ENCODE data around the gene RNU1-4.
"Not testable (repeated sequence)": the region's sequence is repeated elsewhere in the genome, so short reads cannot be mapped to it uniquely, and the experiment has no call there.

- TF ChIP-seq POLR2AphosphoS5 (IDR thresholded peaks at IDR 0.05; ENCODE audit: low read depth, low read length); JUND (IDR thresholded peaks at IDR 0.05); ELF1 (IDR thresholded peaks at IDR 0.05); NFIC (IDR thresholded peaks at IDR 0.05; ENCODE audit: borderline replicate concordance); MXI1 (IDR thresholded peaks at IDR 0.05; ENCODE audit: low read depth, low read length); CHD2 (IDR thresholded peaks at IDR 0.05; ENCODE audit: low read length, partially characterized antibody); RAD21 (IDR thresholded peaks at IDR 0.05; ENCODE audit: low read length); NRF1 (IDR thresholded peaks at IDR 0.05; ENCODE audit: low read depth, low read length): not testable (repeated sequence)
- TF ChIP-seq, protein P1, sequence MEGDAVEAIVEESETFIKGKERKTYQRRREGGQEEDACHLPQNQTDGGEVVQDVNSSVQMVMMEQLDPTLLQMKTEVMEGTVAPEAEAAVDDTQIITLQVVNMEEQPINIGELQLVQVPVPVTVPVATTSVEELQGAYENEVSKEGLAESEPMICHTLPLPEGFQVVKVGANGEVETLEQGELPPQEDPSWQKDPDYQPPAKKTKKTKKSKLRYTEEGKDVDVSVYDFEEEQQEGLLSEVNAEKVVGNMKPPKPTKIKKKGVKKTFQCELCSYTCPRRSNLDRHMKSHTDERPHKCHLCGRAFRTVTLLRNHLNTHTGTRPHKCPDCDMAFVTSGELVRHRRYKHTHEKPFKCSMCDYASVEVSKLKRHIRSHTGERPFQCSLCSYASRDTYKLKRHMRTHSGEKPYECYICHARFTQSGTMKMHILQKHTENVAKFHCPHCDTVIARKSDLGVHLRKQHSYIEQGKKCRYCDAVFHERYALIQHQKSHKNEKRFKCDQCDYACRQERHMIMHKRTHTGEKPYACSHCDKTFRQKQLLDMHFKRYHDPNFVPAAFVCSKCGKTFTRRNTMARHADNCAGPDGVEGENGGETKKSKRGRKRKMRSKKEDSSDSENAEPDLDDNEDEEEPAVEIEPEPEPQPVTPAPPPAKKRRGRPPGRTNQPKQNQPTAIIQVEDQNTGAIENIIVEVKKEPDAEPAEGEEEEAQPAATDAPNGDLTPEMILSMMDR (IDR thresholded peaks at IDR 0.05): not testable (repeated sequence)
- TF ChIP-seq, protein P2, sequence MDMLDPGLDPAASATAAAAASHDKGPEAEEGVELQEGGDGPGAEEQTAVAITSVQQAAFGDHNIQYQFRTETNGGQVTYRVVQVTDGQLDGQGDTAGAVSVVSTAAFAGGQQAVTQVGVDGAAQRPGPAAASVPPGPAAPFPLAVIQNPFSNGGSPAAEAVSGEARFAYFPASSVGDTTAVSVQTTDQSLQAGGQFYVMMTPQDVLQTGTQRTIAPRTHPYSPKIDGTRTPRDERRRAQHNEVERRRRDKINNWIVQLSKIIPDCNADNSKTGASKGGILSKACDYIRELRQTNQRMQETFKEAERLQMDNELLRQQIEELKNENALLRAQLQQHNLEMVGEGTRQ (IDR thresholded peaks at IDR 0.05; ENCODE audit: borderline replicate concordance, low read depth, low read length): not testable (repeated sequence)
- TF ChIP-seq, protein P3, sequence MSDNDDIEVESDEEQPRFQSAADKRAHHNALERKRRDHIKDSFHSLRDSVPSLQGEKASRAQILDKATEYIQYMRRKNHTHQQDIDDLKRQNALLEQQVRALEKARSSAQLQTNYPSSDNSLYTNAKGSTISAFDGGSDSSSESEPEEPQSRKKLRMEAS (IDR thresholded peaks at IDR 0.05; ENCODE audit: low read depth): not testable (repeated sequence)
Measured at GRCh38 chr1:16700138-16700895, 40.0 kb upstream of the RNU1-4 start.

Data from SK-N-SH (cell line).